ENCODE measurements around the gene PLXNA4.

DNA sequence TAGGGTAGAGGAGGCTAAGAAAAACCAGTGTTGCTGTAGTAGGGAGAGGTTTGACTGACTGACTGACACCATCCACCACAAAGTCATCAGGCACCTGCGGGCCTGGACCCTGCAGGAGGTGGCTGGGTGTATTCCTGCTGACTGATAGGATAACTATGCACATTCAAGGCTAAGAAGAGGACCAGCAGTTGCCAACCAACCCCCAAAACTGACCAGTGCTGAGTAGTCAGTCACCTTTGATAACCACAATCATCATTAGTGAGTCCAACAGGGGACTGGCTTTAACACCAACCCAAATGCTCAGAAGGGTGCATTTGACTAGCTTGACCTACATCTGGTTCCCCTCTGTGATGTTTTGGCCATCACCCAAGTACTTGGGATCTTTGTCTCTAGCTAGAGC, 30.5 kb downstream of the PLXNA4 start:
- no peak for TF ChIP-seq EZH2phosphoT487 (conservative IDR thresholded peaks at IDR 0.05; ENCODE audit: low read length)
- TF ChIP-seq, protein P1, sequence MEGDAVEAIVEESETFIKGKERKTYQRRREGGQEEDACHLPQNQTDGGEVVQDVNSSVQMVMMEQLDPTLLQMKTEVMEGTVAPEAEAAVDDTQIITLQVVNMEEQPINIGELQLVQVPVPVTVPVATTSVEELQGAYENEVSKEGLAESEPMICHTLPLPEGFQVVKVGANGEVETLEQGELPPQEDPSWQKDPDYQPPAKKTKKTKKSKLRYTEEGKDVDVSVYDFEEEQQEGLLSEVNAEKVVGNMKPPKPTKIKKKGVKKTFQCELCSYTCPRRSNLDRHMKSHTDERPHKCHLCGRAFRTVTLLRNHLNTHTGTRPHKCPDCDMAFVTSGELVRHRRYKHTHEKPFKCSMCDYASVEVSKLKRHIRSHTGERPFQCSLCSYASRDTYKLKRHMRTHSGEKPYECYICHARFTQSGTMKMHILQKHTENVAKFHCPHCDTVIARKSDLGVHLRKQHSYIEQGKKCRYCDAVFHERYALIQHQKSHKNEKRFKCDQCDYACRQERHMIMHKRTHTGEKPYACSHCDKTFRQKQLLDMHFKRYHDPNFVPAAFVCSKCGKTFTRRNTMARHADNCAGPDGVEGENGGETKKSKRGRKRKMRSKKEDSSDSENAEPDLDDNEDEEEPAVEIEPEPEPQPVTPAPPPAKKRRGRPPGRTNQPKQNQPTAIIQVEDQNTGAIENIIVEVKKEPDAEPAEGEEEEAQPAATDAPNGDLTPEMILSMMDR (IDR thresholded peaks at IDR 0.05; ENCODE audit: insufficient read depth, low read length, poor library complexity, severe bottlenecking): no peak
